ENCODE data around the gene BRD7.

BRD7 gene

DNA sequence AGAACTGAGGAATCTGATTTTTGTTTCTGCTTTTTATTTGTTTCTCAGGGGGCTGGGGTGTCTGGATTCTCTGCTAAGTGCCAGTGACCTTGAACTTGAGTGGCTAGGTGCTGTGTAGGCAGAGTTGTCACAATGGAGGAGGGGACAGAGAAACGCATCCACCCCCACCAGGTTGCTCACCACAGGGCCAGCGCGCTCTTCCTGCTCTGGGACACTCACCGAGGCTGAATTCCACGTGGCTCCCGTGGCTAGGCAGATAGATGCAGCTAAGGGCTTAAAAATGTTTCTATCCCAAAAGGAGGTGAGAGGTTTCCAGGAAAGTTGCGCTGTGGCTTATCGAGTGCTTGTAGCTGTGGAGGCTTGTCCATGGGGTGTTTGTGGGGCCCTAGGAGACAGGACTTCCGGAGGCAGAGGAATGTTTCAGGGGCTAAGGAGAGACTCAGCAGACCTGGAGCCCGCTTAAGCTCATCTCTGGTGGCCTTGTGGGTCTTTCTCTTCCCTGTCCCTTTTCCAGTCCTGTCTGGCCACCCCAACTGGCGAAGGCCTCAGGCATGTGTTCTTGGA, 65.7 kb downstream of the BRD7 start:
- DNase-seq, result no peak

GRCh38 chr16:50302472-50303005, 66.2 kb downstream of the BRD7 start:
- DNase-seq, result no peak

- DNase-seq, result no peak
Measured at GRCh38 chr16:50301626-50302471, 66.9 kb downstream of the BRD7 start.

DNA sequence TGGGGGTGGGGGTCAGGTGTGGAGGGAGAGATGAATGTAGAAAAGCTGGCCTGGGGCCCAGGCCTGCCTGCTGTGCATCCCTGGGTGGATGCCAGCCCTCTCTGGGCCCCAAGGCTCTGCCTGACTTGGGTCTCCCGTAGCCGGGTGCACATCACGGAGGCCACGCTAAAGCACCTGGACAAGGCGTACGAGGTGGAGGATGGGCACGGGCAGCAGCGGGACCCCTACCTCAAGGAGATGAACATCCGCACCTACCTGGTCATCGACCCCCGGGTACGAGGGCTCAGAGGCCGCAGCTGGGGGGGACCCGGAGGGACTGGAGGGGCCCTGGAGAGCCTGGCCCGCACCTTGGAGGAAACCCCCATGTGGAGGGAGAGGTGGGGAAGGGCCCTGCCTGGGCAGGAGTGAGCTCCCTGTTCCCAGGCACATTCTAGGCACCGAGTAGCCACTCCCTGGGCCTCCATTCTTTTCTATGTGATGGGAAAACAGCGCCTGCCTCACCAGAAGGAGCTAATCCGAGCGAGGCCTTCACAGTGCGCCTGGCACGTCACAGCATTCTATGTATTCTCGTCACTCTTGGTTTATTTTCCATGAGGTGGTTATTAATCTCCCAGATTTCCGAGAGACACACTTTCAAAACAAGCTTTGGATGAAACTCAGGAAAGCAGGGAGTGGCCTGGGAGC, 67.7 kb downstream of the BRD7 start:
- no peak for DNase-seq

GRCh38 chr16:50299508-50300105, 69.2 kb downstream of the BRD7 start:
- DNase-seq, result no peak

DNA sequence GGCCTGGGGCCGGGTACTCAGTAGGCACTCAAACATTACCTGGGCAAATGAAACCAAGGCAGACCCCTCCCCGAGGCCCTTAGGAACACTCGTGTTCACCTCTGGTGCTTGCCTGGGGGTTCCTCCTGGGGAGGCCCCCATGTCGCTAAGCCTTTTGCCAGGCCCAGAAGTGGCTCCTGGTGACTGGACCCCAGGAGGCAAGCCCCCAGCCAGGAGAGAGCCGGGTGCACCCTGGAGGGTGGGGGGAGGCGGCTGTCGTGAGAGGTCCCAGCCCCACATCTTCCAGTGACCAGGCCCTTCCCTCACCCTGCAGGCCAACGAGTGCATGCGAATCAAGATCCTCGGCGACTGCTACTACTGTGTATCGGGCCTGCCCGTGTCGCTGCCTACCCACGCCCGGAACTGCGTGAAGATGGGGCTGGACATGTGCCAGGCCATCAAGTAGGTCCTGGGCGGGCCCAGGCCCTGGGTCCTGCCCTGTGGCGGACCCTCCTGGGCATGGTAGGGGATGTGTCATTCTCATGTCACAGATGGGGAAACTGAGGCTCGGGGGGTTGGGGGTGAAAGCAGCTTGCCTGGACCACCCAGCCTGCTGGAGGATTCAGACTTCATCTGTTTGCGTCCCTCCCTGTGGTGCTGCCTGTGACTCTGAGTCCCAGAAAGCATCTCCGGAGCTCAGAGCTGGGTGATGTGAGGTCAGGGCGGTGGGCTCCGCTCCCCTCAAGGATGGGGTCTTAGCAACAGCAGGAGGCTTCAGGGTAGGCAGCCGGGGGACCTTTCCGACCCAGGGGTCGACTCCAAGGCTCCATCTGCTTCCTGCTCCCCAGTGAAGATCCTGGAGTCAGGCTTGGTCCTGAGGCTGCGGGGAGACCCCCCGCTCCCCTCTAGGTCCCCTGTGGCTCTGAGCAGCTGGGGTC, 69.9 kb downstream of the BRD7 start:
- no peak for DNase-seq

GRCh38 chr16:50298075-50298460, 70.7 kb downstream of the BRD7 start:
- DNase-seq, result no peak

DNA sequence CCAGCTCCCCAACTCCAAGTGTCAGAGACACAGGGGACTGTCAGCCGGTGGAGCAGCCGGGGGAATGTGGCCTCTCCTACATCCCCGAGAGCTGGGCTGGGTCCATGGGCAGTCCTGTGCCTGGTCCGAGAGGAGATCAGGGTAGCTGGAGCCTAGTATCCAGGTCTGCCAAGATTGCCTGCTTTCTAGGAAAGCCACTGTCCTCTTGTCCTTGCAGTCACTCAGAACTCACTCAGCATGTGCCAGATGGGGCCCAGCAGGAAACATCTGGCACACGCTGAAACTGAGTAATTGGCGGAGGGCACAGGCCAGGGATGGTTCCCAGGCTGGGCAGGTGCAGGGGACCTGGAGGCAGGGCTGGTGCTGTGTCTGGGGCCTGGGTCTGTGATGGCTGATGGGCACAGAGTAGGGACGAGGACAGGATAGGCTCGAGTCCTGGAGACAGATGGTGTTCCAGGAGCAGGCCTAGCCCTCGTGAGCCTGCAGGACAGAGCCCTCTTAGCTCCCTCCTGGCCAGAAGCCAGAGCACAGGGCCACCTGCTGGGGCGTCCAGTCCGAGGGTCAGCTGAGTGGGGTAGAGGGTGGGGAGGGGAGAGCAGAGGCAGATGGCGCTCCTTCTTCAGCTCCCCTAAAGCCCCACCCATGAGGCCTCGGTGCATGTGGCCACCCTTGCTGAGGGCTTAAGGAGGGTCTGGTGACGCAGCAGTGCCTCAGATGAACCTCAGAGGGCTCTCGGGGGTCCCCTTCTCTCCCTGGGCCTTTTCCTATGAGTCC, 71.3 kb downstream of the BRD7 start:
- no peak for DNase-seq

DNA sequence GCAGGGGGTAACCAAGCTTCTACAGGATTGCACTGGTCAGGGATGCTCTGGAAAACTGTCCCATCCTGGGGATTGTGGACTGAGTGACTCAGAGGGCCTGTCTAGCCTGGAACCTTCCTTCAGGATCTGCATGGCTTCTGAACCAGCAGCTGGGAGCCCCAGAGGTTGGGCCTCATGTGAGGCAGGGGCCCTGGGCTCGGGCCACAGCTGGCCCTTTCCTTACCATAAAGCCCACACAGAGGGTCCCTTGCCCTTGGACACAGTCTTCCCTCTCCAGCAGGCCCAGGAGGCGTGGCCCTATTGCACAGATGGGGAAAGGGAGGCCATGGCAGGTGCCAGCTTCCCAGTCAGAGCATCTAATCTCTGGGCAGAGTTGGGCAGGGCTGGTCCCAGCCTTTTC, 72.0 kb downstream of the BRD7 start:
- DNase-seq, result no peak

- no peak for DNase-seq
Measured at GRCh38 chr16:50295541-50296132, 73.2 kb downstream of the BRD7 start.

DNA sequence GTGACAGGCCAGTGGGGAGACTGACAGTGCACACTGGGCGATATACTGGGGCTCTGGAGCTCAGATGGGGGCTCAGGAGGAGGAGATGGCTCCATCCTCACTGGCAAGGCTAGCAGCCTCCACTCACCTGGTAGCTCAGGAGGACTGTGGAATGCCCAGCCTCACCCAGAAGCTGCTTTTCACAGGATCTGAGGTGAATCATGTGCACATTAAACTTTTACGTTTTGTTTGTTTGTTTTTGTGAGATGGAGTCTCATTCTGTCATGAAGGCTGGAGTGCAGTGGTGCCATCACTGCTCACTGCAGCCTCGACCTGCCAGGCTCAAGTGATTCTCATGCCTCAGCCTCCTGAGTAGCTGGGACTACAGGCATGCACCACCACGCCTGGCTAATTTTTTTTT, 73.8 kb downstream of the BRD7 start:
- no peak for DNase-seq

GRCh38 chr16:50293994-50294855, 74.6 kb downstream of the BRD7 start:
- DNase-seq, result no peak

DNA sequence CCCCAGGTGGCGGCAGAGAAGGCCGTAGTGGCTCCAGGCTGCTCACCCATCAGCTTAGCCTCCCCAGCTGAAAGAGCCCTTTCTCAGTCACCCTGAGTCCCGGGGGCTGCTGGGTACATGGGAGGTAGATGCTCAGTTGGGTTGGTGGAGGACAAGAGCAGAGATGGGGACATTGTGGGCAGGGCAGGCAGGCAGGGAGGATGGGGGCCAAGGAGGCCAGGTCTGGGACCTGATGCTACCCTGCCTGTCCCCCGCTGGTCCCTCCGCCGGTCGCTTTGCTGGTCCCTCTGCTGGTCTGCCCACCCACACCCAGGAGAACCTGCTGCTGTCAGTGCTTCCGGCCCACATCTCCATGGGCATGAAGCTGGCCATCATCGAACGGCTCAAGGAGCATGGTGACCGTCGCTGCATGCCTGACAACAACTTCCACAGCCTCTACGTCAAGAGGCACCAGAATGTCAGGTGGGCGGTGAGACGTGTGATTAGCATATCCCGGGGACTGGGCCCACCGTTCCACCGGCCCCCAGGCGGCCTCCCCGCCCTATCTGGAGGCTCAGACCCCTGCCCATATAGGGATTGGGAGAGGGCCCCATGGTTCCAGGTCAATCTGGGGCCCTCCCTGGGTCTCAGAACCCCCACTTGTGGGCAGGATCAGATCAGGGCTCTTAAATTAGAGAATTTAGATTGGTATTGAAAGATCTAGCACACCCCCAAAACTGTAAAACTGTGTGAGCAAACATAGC, 75.6 kb downstream of the BRD7 start:
- DNase-seq, result no peak

- no peak for DNase-seq
Measured at GRCh38 chr16:50292566-50292948, 76.2 kb downstream of the BRD7 start.

- DNase-seq, result no peak
Measured at GRCh38 chr16:50291719-50292565, 76.8 kb downstream of the BRD7 start.

DNA sequence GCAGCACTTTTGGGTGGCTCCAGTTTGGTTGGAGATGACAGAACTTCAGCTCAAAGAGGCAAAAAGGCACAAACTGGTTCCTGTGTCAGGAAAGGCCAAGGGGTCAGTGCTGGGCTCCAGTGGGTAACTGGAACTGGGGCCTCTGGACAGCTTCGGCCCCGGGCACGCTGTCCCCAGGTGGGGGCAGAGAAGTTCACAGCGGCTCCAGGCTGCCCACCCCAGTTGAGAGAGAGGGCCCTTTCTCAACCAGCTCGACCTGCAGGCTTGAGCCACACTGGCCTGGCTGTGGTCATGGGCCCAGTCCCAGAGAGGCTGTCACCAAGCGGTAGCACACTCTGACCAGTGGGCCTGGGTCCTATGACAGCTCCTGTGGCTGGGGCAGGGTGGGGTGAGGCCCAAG, 77.9 kb downstream of the BRD7 start:
- DNase-seq, result no peak

DNA sequence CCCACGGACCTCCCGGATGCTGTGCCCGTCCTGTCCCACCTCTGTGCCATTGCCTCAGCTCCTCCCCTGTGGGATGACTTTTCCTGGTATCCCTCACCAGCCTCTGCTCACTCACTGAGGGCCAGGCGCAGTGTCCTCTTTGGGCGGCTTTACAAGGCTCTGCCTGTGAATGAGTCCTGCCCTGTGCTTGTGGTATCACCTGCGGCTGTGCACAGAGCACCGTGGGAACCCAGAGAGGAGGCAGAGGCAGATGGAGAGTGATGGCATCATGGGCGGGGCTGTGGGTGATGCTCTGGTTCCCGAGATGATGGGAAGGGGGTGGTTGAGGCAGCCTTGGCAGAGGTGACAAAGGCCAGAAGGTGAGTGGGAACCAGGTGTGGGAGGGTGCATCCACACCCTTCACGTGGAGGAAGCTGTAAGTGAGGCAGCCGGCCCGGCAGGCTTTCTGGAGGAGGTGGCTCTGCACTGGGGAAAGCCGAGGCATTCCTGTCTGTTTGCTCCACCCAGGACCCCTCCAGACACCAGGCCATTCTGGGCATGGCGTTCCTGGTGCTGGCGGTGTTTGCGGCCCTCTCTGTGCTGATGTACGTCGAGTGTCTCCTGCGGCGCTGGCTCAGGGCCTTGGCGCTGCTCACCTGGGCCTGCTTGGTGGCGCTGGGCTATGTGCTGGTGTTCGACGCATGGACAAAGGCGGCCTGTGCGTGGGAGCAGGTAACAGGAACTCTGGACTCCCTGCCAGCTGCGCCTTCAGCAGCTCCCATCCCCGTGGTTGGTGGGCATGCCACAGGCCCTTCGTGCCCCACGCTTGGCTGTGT, 78.6 kb downstream of the BRD7 start:
- no peak for DNase-seq

DNA sequence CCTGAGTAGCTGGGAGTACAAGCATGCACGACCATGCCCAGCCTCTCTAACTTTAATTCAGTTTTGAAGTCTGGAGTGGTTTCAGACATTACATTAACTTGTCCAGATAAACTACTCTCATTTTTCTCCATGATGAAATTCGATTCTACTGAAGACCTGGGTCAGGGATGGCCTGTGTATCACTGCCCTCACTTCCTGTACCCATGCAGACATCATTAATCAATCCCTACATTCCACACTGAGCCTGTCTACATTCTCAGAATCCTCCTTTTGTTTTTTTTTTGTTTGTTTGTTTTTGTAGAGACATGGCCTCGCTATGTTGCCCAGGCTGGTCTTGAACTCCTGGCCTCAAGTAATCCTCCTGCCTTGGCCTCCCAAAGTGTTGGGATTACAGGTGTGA, 79.9 kb downstream of the BRD7 start:
- no peak for DNase-seq
